ENCODE results near the gene PTCH2. TPM values are rescaled to one million over a fixed set of nuclear protein-coding genes. Genes with fewer than 3 reads are reported as not detected.
A peak's percentile ranks its signal among the peaks of the same experiment; 100 is the strongest.

The PTCH2 gene
- total RNA-seq, 1 donor from 2014 or later = 1.0 TPM

- H3K27me3 Mint-ChIP-seq = peaks cover 2% of the 10 kb centered on the region
- peak overlapping the region; percentile 99 for H3K27ac Mint-ChIP-seq
- DNase-seq = peak; percentile 96
- intact Hi-C loops (cut with micrococcal nuclease) = loop anchor here (1.0 to 10.0 kb wide), 4 partner anchors 12 to 995 kb away; partner anchors contain the start of genes MAST2, NASP and TESK2
- no peaks in the 10 kb centered on the region for H3K9me3 Mint-ChIP-seq
- peaks cover 79% of the 10 kb centered on the region for H3K36me3 Mint-ChIP-seq (ENCODE audit: low read depth)
- H3K4me3 Mint-ChIP-seq = peak overlapping the region; percentile 81
- peaks cover 82% of the 10 kb centered on the region for H3K4me1 Mint-ChIP-seq
Measured at GRCh38 chr1:44807364-44808062, 35.5 kb downstream of the PTCH2 start.

GRCh38 chr1:44806704-44807363 lies 36.2 kb downstream of the PTCH2 start, which contains the start of gene DYNLT4:
Gene DYNLT4, minus strand, starts transcription at chr1:44807351. Its CDS starts 683 bp downstream, at chr1:44806668.
- intact Hi-C loops (cut with micrococcal nuclease) = loop anchor here (1.0 to 10.0 kb wide), 4 partner anchors 12 to 995 kb away; partner anchors contain the start of genes MAST2, NASP and TESK2
- H3K36me3 Mint-ChIP-seq (ENCODE audit: low read depth) = peaks cover 79% of the 10 kb centered on the region
- no peak for DNase-seq
- peaks cover 2% of the 10 kb centered on the region for H3K27me3 Mint-ChIP-seq
- peaks cover 82% of the 10 kb centered on the region for H3K4me1 Mint-ChIP-seq
- H3K4me3 Mint-ChIP-seq = peak within 1 kb of the TSS; percentile 81
- H3K9me3 Mint-ChIP-seq = no peaks in the 10 kb centered on the region
- H3K27ac Mint-ChIP-seq = peak within 1 kb of the TSS; percentile 99

GRCh38 chr1:44806025-44806703 lies 36.9 kb downstream of the PTCH2 start:
- intact Hi-C loops (cut with micrococcal nuclease) = loop anchor here (5.0 to 10.0 kb wide), 3 partner anchors 689 to 996 kb away; partner anchors contain the start of genes MAST2, NASP and TESK2
- Mint-ChIP-seq H3K4me3 (peak overlapping the region; percentile 96), H3K36me3 (ENCODE audit: low read depth) (peaks cover 78% of the 10 kb centered on the region), H3K27ac (peak overlapping the region; percentile 99), H3K27me3 (peaks cover 2% of the 10 kb centered on the region), H3K9me3 (no peaks in the 10 kb centered on the region), H3K4me1 (peaks cover 77% of the 10 kb centered on the region)
- DNase-seq = peak; percentile 69

- Mint-ChIP-seq H3K4me3 (peak overlapping the region; percentile 96), H3K36me3 (ENCODE audit: low read depth) (peaks cover 77% of the 10 kb centered on the region)
Measured at GRCh38 chr1:44805311-44806024, 37.6 kb downstream of the PTCH2 start.

GRCh38 chr1:44803312-44804095 lies 39.5 kb downstream of the PTCH2 start:
- Mint-ChIP-seq H3K4me1 (peaks cover 59% of the 10 kb centered on the region), H3K9me3 (no peaks in the 10 kb centered on the region), H3K27me3 (no peaks in the 10 kb centered on the region), H3K27ac (peak overlapping the region; percentile 49), H3K4me3 (peak overlapping the region; percentile 96), H3K36me3 (ENCODE audit: low read depth) (peaks cover 66% of the 10 kb centered on the region)
- intact Hi-C loops (cut with micrococcal nuclease) = loop anchor here (5.0 to 10.0 kb wide), 3 partner anchors 499 to 781 kb away; partner anchors contain the start of genes NASP and TESK2
- DNase-seq = peak; percentile 65

More at GRCh38 chr1:44805311-44806024, 37.6 kb downstream of the PTCH2 start:
- intact Hi-C loops (cut with micrococcal nuclease) = loop anchor here (5.0 to 10.0 kb wide), 3 partner anchors 689 to 997 kb away; partner anchors contain the start of genes MAST2, NASP and TESK2
- peak; percentile 68 for DNase-seq
- Mint-ChIP-seq H3K4me1 (peaks cover 70% of the 10 kb centered on the region), H3K9me3 (no peaks in the 10 kb centered on the region), H3K27me3 (peaks cover 2% of the 10 kb centered on the region), H3K27ac (peak overlapping the region; percentile 49)

GRCh38 chr1:44803062-44803311 lies 40.1 kb downstream of the PTCH2 start:
- no peak for DNase-seq
- Mint-ChIP-seq H3K36me3 (ENCODE audit: low read depth) (peaks cover 64% of the 10 kb centered on the region), H3K27me3 (no peaks in the 10 kb centered on the region), H3K27ac (peak overlapping the region; percentile 49), H3K9me3 (no peaks in the 10 kb centered on the region), H3K4me3 (peak overlapping the region; percentile 96), H3K4me1 (peaks cover 56% of the 10 kb centered on the region)
- intact Hi-C loops (cut with micrococcal nuclease) = loop anchor here (5.0 to 10.0 kb wide), 3 partner anchors 499 to 782 kb away; partner anchors contain the start of genes NASP and TESK2

- H3K36me3 Mint-ChIP-seq (ENCODE audit: low read depth) = peaks cover 60% of the 10 kb centered on the region
- H3K27ac Mint-ChIP-seq = peak overlapping the region; percentile 89
- no peaks in the 10 kb centered on the region for H3K27me3 Mint-ChIP-seq
- H3K4me1 Mint-ChIP-seq = peaks cover 52% of the 10 kb centered on the region
- peak; percentile 69 for DNase-seq
- intact Hi-C loops (cut with micrococcal nuclease) = loop anchor here (5.0 to 10.0 kb wide), 3 partner anchors 500 to 782 kb away; partner anchors contain the start of genes NASP and TESK2
- H3K9me3 Mint-ChIP-seq = no peaks in the 10 kb centered on the region
- peak overlapping the region; percentile 96 for H3K4me3 Mint-ChIP-seq
Measured at GRCh38 chr1:44802306-44803061, 40.6 kb downstream of the PTCH2 start.

- Mint-ChIP-seq H3K36me3 (ENCODE audit: low read depth) (peaks cover 52% of the 10 kb centered on the region), H3K4me1 (peaks cover 44% of the 10 kb centered on the region), H3K4me3 (peak overlapping the region; percentile 96), H3K9me3 (no peaks in the 10 kb centered on the region), H3K27me3 (no peaks in the 10 kb centered on the region), H3K27ac (peak overlapping the region; percentile 89)
- DNase-seq = peak; percentile 79
- intact Hi-C loops (cut with micrococcal nuclease) = loop anchor here (1.0 to 10.0 kb wide), 6 partner anchors 8 to 783 kb away; partner anchors contain the start of genes MUTYH, NASP, TESK2 and TOE1
Measured at GRCh38 chr1:44801491-44802305, 41.4 kb downstream of the PTCH2 start.

- peak; percentile 99 for DNase-seq
- peaks cover 35% of the 10 kb centered on the region for H3K4me1 Mint-ChIP-seq
- no peaks in the 10 kb centered on the region for H3K27me3 Mint-ChIP-seq
- peaks cover 40% of the 10 kb centered on the region for H3K36me3 Mint-ChIP-seq (ENCODE audit: low read depth)
- H3K27ac Mint-ChIP-seq = peak within 1 kb of the TSS; percentile 100
- intact Hi-C loops (cut with micrococcal nuclease) = loop anchor here (2.0 to 10.0 kb wide), 4 partner anchors 502 to 785 kb away; partner anchors contain the start of genes MUTYH, NASP, TESK2 and TOE1
- peak within 1 kb of the TSS; percentile 99 for H3K4me3 Mint-ChIP-seq
- no peaks in the 10 kb centered on the region for H3K9me3 Mint-ChIP-seq
Measured at GRCh38 chr1:44799770-44800584, 43.1 kb downstream of the PTCH2 start, which contains the start of gene PLK3. Gene PLK3, plus strand, starts transcription at chr1:44800377. Its CDS starts 87 bp downstream, at chr1:44800464.

- H3K9me3 Mint-ChIP-seq = no peaks in the 10 kb centered on the region
- intact Hi-C loops (cut with micrococcal nuclease) = no loop called here
- H3K36me3 Mint-ChIP-seq (ENCODE audit: low read depth) = peaks cover 28% of the 10 kb centered on the region
- peak overlapping the region; percentile 100 for H3K27ac Mint-ChIP-seq
- peaks cover 26% of the 10 kb centered on the region for H3K4me1 Mint-ChIP-seq
- peak overlapping the region; percentile 99 for H3K4me3 Mint-ChIP-seq
- no peaks in the 10 kb centered on the region for H3K27me3 Mint-ChIP-seq
- DNase-seq = peak; percentile 65
Measured at GRCh38 chr1:44798481-44799365, 44.3 kb downstream of the PTCH2 start.

Measured in activated CD4-positive, alpha-beta T cell treated with anti-CD3 and anti-CD28 coated beads, Interleukin-2, amount 10 ng/mL, durations not matched to agents 24 days and 14 days (primary cell).